HEK293 (cell line): ENCODE results near the gene SPEG.

ENCODE experiments used
- CTCF ChIP-seq: fragments of 450-650 bp; formaldehyde crosslinking; IDR thresholded peaks from 2 replicates; pipeline ENCODE4 v1.5.1; 2016; ENCODE audit warnings: missing biosample characterization, missing genetic modification characterization
- GFI1B ChIP-seq: fragments of 450-650 bp; formaldehyde crosslinking; IDR thresholded peaks from 2 replicates; pipeline ENCODE4 v1.5.1; 2016; ENCODE audit warnings: missing biosample characterization, missing genetic modification characterization
- KLF9 ChIP-seq: fragments of 450-650 bp; formaldehyde crosslinking; IDR thresholded peaks from 2 replicates; pipeline ENCODE4 v1.5.1; 2016; ENCODE audit warnings: missing biosample characterization, missing genetic modification characterization, low read depth
- MEIS1 ChIP-seq: sonication (generic); formaldehyde crosslinking; IDR thresholded peaks from 2 replicates; pipeline ENCODE4 v1.8.1; 2022; ENCODE audit warnings: missing genetic modification reagents, mild to moderate bottlenecking, borderline replicate concordance
- REPIN1 ChIP-seq: fragments of 450-650 bp; formaldehyde crosslinking; IDR thresholded peaks from 2 replicates; pipeline ENCODE4 v1.5.1; 2017; ENCODE audit warnings: missing biosample characterization, missing genetic modification characterization, low read depth
- TSHZ1 ChIP-seq: fragments of 450-650 bp; formaldehyde crosslinking; IDR thresholded peaks from 2 replicates; pipeline ENCODE4 v1.5.1; 2016; ENCODE audit warnings: missing biosample characterization, missing genetic modification characterization, borderline replicate concordance
- ZBTB7A ChIP-seq: fragments of 450-650 bp; formaldehyde crosslinking; IDR thresholded peaks from 2 replicates; pipeline ENCODE4 v1.5.1; 2016; ENCODE audit warnings: low read depth, missing biosample characterization, missing genetic modification characterization
- ZBTB8A ChIP-seq: fragments of 450-650 bp; formaldehyde crosslinking; IDR thresholded peaks from 2 replicates; pipeline ENCODE4 v1.5.1; 2016; ENCODE audit warnings: missing biosample characterization, missing genetic modification characterization
- ZFHX2 ChIP-seq: fragments of 450-650 bp; formaldehyde crosslinking; conservative IDR thresholded peaks from 2 replicates; pipeline ENCODE4 v1.5.1; 2016; ENCODE audit warnings: missing biosample characterization, missing genetic modification characterization
- ZFP3 ChIP-seq: fragments of 450-650 bp; formaldehyde crosslinking; IDR thresholded peaks from 2 replicates; pipeline ENCODE4 v1.5.1; 2016; ENCODE audit warnings: low read depth, missing biosample characterization, missing genetic modification characterization
- ZNF335 ChIP-seq: fragments of 450-650 bp; formaldehyde crosslinking; conservative IDR thresholded peaks from 2 replicates; pipeline ENCODE4 v1.5.1; 2016; ENCODE audit warnings: missing biosample characterization, missing genetic modification characterization
- ZNF521 ChIP-seq: fragments of 450-650 bp; formaldehyde crosslinking; IDR thresholded peaks from 2 replicates; pipeline ENCODE4 v1.5.1; 2017; ENCODE audit warnings: missing biosample characterization, mild to moderate bottlenecking, missing genetic modification characterization
- ZNF549 ChIP-seq: fragments of 450-650 bp; IDR thresholded peaks from 2 replicates; pipeline ENCODE4 v1.5.1; 2018; ENCODE audit warnings: missing biosample characterization, missing genetic modification characterization, mild to moderate bottlenecking, inconsistent platforms, moderate library complexity
- ZNF701 ChIP-seq: fragments of 450-650 bp; formaldehyde crosslinking; IDR thresholded peaks from 2 replicates; pipeline ENCODE4 v1.5.1; 2016; ENCODE audit warnings: missing biosample characterization, missing genetic modification characterization
- TF ChIP-seq, protein P1 (sequence below): fragments of 450-650 bp; formaldehyde crosslinking; IDR thresholded peaks from 2 replicates; pipeline ENCODE4 v1.5.1; 2017; ENCODE audit warnings: missing biosample characterization, missing genetic modification characterization
- TF ChIP-seq, protein P2 (sequence below): fragments of 450-650 bp; formaldehyde crosslinking; IDR thresholded peaks from 2 replicates; pipeline ENCODE4 v1.5.1; 2016; ENCODE audit warnings: missing biosample characterization, missing genetic modification characterization
- TF ChIP-seq, protein P3 (sequence below): fragments of 450-650 bp; formaldehyde crosslinking; IDR thresholded peaks from 2 replicates; pipeline ENCODE4 v1.5.1; 2017; ENCODE audit warnings: missing biosample characterization, missing genetic modification characterization
- TF ChIP-seq, protein P4 (sequence below): fragments of 450-650 bp; formaldehyde crosslinking; IDR thresholded peaks from 2 replicates; pipeline ENCODE4 v1.5.1; 2016; ENCODE audit warnings: missing biosample characterization, missing genetic modification characterization, low read depth
- TF ChIP-seq, protein P5 (sequence below): fragments of 450-650 bp; formaldehyde crosslinking; IDR thresholded peaks from 2 replicates; pipeline ENCODE4 v1.5.1; 2017; ENCODE audit warnings: missing biosample characterization, missing genetic modification characterization
- TF ChIP-seq, protein P6 (sequence below): fragments of 450-650 bp; formaldehyde crosslinking; optimal IDR thresholded peaks from 2 replicates; pipeline ENCODE3; 2016; ENCODE audit warnings: missing biosample characterization, mild to moderate bottlenecking, missing genetic modification characterization
- TF ChIP-seq, protein P7 (sequence below): fragments of 450-650 bp; formaldehyde crosslinking; IDR thresholded peaks from 2 replicates; pipeline ENCODE4 v1.5.1; 2016; ENCODE audit warnings: missing biosample characterization, missing genetic modification characterization

The SPEG gene

DNA sequence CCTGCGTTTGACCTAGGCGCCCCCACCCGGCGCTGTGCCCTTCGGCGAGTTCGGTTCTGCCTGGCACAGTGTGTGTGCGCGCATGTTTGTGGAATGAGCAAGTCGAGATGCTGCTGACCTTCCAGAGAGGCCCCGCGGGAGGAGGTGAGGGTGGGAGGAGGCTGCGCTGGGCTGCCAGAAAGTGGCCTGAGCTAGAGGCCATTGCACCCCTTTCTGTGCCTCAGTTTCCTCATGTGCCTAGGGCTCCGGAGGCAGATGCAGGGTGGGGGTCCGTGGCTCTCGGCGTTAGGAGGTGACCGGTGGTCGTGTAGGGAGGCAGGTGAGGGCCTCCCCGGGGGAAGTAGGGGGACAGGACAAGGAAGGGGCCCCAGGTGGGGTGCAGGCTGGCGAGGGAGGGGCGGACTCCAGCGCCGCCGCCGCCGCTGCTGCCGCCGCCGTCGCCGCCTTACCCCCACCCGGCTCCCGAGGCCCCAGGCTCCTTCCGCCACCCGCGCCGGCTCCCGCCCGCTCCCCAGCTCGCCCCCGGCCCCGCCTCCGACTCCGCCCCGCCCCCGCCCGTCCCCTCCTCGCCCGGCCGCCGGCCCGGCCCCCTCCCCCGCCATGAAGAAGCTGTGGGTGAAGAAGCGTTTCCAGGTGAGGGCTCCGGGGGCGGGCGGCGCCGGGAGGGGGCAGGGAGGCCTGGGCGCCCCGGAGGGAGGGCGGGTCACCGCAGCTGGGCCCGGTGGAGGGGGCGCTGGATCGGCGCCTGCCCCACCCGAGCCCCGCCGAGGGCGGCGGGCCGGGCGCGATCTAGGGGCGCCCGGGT lies 7.0 kb downstream of the SPEG start (continued):
- TF ChIP-seq, protein P1, sequence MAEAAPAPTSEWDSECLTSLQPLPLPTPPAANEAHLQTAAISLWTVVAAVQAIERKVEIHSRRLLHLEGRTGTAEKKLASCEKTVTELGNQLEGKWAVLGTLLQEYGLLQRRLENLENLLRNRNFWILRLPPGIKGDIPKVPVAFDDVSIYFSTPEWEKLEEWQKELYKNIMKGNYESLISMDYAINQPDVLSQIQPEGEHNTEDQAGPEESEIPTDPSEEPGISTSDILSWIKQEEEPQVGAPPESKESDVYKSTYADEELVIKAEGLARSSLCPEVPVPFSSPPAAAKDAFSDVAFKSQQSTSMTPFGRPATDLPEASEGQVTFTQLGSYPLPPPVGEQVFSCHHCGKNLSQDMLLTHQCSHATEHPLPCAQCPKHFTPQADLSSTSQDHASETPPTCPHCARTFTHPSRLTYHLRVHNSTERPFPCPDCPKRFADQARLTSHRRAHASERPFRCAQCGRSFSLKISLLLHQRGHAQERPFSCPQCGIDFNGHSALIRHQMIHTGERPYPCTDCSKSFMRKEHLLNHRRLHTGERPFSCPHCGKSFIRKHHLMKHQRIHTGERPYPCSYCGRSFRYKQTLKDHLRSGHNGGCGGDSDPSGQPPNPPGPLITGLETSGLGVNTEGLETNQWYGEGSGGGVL (tag by site-specific recombination) = peak; percentile 80
- no peak for TF ChIP-seq MEIS1
- peak; percentile 44; the same call in 1 of the 2 replicates for TF ChIP-seq CTCF (tag by site-specific recombination)
- TF ChIP-seq ZBTB7A = no peak
- TF ChIP-seq REPIN1 (tag by site-specific recombination) = peak; percentile 42; the same call in 1 of the 2 replicates
- TF ChIP-seq, protein P2, sequence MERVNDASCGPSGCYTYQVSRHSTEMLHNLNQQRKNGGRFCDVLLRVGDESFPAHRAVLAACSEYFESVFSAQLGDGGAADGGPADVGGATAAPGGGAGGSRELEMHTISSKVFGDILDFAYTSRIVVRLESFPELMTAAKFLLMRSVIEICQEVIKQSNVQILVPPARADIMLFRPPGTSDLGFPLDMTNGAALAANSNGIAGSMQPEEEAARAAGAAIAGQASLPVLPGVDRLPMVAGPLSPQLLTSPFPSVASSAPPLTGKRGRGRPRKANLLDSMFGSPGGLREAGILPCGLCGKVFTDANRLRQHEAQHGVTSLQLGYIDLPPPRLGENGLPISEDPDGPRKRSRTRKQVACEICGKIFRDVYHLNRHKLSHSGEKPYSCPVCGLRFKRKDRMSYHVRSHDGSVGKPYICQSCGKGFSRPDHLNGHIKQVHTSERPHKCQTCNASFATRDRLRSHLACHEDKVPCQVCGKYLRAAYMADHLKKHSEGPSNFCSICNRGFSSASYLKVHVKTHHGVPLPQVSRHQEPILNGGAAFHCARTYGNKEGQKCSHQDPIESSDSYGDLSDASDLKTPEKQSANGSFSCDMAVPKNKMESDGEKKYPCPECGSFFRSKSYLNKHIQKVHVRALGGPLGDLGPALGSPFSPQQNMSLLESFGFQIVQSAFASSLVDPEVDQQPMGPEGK (tag by site-specific recombination) = peak; percentile 45; the same call in 1 of the 2 replicates
- TF ChIP-seq, protein P3, sequence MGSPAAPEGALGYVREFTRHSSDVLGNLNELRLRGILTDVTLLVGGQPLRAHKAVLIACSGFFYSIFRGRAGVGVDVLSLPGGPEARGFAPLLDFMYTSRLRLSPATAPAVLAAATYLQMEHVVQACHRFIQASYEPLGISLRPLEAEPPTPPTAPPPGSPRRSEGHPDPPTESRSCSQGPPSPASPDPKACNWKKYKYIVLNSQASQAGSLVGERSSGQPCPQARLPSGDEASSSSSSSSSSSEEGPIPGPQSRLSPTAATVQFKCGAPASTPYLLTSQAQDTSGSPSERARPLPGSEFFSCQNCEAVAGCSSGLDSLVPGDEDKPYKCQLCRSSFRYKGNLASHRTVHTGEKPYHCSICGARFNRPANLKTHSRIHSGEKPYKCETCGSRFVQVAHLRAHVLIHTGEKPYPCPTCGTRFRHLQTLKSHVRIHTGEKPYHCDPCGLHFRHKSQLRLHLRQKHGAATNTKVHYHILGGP (tag by site-specific recombination) = no peak
- TF ChIP-seq ZFHX2 = 0 out of 2 replicates have a peak, but pooled peaks have one; percentile 12
- TF ChIP-seq, protein P4, sequence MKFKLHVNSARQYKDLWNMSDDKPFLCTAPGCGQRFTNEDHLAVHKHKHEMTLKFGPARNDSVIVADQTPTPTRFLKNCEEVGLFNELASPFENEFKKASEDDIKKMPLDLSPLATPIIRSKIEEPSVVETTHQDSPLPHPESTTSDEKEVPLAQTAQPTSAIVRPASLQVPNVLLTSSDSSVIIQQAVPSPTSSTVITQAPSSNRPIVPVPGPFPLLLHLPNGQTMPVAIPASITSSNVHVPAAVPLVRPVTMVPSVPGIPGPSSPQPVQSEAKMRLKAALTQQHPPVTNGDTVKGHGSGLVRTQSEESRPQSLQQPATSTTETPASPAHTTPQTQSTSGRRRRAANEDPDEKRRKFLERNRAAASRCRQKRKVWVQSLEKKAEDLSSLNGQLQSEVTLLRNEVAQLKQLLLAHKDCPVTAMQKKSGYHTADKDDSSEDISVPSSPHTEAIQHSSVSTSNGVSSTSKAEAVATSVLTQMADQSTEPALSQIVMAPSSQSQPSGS (tag by site-specific recombination) = no peak
- TF ChIP-seq ZFP3 (tag by site-specific recombination) = no peak
- no peak for TF ChIP-seq ZNF701 (tag by site-specific recombination)
- TF ChIP-seq ZBTB8A (tag by site-specific recombination) = 0 out of 2 replicates have a peak, but pooled peaks have one; percentile 13
- TF ChIP-seq ZNF521 (tag by site-specific recombination) = no peak
- no peak for TF ChIP-seq TSHZ1
- TF ChIP-seq GFI1B = no peak
- no peak for TF ChIP-seq ZNF549
- no peak for TF ChIP-seq KLF9 (tag by site-specific recombination)
- TF ChIP-seq, protein P5, sequence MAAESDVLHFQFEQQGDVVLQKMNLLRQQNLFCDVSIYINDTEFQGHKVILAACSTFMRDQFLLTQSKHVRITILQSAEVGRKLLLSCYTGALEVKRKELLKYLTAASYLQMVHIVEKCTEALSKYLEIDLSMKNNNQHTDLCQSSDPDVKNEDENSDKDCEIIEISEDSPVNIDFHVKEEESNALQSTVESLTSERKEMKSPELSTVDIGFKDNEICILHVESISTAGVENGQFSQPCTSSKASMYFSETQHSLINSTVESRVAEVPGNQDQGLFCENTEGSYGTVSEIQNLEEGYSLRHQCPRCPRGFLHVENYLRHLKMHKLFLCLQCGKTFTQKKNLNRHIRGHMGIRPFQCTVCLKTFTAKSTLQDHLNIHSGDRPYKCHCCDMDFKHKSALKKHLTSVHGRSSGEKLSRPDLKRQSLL (tag by site-specific recombination) = no peak
- TF ChIP-seq, protein P6, sequence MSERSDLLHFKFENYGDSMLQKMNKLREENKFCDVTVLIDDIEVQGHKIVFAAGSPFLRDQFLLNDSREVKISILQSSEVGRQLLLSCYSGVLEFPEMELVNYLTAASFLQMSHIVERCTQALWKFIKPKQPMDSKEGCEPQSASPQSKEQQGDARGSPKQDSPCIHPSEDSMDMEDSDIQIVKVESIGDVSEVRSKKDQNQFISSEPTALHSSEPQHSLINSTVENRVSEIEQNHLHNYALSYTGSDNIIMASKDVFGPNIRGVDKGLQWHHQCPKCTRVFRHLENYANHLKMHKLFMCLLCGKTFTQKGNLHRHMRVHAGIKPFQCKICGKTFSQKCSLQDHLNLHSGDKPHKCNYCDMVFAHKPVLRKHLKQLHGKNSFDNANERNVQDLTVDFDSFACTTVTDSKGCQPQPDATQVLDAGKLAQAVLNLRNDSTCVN = peak; percentile 44
- TF ChIP-seq, protein P7, sequence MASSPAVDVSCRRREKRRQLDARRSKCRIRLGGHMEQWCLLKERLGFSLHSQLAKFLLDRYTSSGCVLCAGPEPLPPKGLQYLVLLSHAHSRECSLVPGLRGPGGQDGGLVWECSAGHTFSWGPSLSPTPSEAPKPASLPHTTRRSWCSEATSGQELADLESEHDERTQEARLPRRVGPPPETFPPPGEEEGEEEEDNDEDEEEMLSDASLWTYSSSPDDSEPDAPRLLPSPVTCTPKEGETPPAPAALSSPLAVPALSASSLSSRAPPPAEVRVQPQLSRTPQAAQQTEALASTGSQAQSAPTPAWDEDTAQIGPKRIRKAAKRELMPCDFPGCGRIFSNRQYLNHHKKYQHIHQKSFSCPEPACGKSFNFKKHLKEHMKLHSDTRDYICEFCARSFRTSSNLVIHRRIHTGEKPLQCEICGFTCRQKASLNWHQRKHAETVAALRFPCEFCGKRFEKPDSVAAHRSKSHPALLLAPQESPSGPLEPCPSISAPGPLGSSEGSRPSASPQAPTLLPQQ (tag by site-specific recombination) = 0 out of 2 replicates have a peak, but pooled peaks have one; percentile 14
- TF ChIP-seq ZNF335 (tag by site-specific recombination) = peak; percentile 93
